Osteoblast (primary cell): ENCODE data around the gene SLC25A10. TPM values are rescaled to one million over a fixed set of nuclear protein-coding genes. Genes with fewer than 3 reads are reported as not detected.

Source experiments
- DNase-seq: peaks from one replicate; pipeline ENCODE4 v3.0.0; 2011; ENCODE audit warnings: low spot score, mixed read lengths; ENCODE audit not compliant: insufficient read length; ENCODE audit errors: missing footprints
- H2AFZ ChIP-seq: 2 replicates; pipeline ENCODE4 v1.6.0; 2011; ENCODE audit warnings: mild to moderate bottlenecking, low read length
- H3K27ac ChIP-seq: 2 replicates; pipeline ENCODE4 v1.5.1; 2011; ENCODE audit warnings: mild to moderate bottlenecking, low read depth, low read length, moderate library complexity
- H3K27me3 ChIP-seq: 2 replicates; pipeline ENCODE4 v1.6.0; 2012; ENCODE audit warnings: mild to moderate bottlenecking, control low read depth, inconsistent platforms, low read length, moderate library complexity; ENCODE audit not compliant: insufficient read depth
- H3K36me3 ChIP-seq: 2 replicates; pipeline ENCODE4 v1.5.1; 2011; ENCODE audit warnings: mild to moderate bottlenecking, low read length, control low read depth, moderate library complexity; ENCODE audit not compliant: insufficient read depth
- H3K4me1 ChIP-seq: 2 replicates; pipeline ENCODE4 v1.5.1; 2011; ENCODE audit warnings: mild to moderate bottlenecking, low read length, control low read depth, moderate library complexity; ENCODE audit not compliant: insufficient read depth
- H3K4me2 ChIP-seq: 2 replicates; pipeline ENCODE4 v1.6.0; 2011; ENCODE audit warnings: mild to moderate bottlenecking, low read length; ENCODE audit not compliant: insufficient read depth
- H3K4me3 ChIP-seq: fragments of 200-600 bp; sonication (generic); 3 replicates; pipeline ENCODE4 v1.5.1; 2012; ENCODE audit warnings: mild to moderate bottlenecking, low read length, inconsistent platforms; ENCODE audit not compliant: insufficient read depth
- H3K79me2 ChIP-seq: 2 replicates; pipeline ENCODE4 v1.6.0; 2012; ENCODE audit warnings: mild to moderate bottlenecking, low read length, control low read depth, inconsistent platforms; ENCODE audit not compliant: insufficient read depth
- H3K9me3 ChIP-seq: 2 replicates; pipeline ENCODE4 v1.5.1; 2011; ENCODE audit warnings: low read depth, low read length, control low read depth
- H4K20me1 ChIP-seq: 2 replicates; pipeline ENCODE4 v1.6.0; 2012; ENCODE audit warnings: mild to moderate bottlenecking, low read length, control low read depth; ENCODE audit not compliant: insufficient read depth
- total RNA-seq: library from RNA; depleted of rRNA; stranded (reverse); fragments of >200 nt; gene quantifications from 2 replicates; pipeline ENCODE4 v1.2.3, GENCODE V29; 2012
- TF ChIP-seq, protein P1 (sequence below): IDR thresholded peaks from 2 replicates; pipeline ENCODE4 v1.5.1; 2011; ENCODE audit warnings: mild to moderate bottlenecking, low read depth, low read length, moderate library complexity; ENCODE audit errors: extremely low read depth

Gene SLC25A10, protein sequence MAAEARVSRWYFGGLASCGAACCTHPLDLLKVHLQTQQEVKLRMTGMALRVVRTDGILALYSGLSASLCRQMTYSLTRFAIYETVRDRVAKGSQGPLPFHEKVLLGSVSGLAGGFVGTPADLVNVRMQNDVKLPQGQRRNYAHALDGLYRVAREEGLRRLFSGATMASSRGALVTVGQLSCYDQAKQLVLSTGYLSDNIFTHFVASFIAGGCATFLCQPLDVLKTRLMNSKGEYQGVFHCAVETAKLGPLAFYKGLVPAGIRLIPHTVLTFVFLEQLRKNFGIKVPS
- 7.6 and 8.3 TPM in 2 replicates for total RNA-seq

DNA sequence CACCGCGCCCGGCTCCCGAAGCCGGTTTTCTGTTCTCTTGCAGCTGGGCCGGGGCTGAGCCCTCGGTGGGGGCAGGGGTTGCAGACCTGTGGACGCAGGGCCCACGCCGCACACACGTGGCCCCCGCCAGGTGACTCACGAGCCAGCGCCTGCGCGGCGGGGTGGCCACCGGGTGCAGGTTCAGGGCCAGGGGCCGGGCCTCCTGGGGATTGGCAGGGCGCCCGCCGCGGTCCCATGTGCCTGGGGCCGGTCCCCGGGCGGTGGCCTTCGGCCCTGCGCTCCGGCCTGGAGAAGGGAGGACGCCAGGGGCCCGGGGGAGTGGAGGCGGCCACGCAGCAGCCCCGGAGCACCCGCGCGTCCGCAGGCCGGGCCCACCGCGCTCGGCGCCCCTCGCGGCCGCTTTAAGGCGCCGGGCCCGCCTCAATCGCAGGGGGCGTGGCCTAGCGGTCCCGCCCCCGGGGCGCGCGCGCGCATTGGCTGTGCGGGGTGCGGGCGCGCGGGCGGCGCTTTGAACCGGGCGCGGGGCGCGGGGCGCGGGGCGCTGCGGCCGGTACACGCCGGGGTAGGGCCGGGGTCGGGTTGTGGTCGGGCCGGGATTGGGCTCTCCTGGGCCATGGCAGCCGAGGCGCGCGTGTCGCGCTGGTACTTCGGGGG, at the start of gene SLC25A10:
SLC25A10 (plus strand) TSS at position 471 of the 654 bp plus-strand sequence; CDS start at position 614, 143 bp downstream.
- DNase-seq, result peak; percentile 100
- Histone ChIP-seq H3K79me2 (peaks cover 3% of the 10 kb centered on the region), H3K9me3 (no peaks in the 10 kb centered on the region), H4K20me1 (peaks cover 10% of the 10 kb centered on the region), H3K27me3 (no peaks in the 10 kb centered on the region), H3K4me2 (peak within 1 kb of the TSS; percentile 87), H3K27ac (no peak within 1 kb of the TSS), H3K36me3 (peaks cover 12% of the 10 kb centered on the region), H3K4me1 (peaks cover 27% of the 10 kb centered on the region), H2AFZ (peak within 1 kb of the TSS; percentile 35), H3K4me3 (peak within 1 kb of the TSS; percentile 77)
- TF ChIP-seq, protein P1, sequence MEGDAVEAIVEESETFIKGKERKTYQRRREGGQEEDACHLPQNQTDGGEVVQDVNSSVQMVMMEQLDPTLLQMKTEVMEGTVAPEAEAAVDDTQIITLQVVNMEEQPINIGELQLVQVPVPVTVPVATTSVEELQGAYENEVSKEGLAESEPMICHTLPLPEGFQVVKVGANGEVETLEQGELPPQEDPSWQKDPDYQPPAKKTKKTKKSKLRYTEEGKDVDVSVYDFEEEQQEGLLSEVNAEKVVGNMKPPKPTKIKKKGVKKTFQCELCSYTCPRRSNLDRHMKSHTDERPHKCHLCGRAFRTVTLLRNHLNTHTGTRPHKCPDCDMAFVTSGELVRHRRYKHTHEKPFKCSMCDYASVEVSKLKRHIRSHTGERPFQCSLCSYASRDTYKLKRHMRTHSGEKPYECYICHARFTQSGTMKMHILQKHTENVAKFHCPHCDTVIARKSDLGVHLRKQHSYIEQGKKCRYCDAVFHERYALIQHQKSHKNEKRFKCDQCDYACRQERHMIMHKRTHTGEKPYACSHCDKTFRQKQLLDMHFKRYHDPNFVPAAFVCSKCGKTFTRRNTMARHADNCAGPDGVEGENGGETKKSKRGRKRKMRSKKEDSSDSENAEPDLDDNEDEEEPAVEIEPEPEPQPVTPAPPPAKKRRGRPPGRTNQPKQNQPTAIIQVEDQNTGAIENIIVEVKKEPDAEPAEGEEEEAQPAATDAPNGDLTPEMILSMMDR, result no peak

DNA sequence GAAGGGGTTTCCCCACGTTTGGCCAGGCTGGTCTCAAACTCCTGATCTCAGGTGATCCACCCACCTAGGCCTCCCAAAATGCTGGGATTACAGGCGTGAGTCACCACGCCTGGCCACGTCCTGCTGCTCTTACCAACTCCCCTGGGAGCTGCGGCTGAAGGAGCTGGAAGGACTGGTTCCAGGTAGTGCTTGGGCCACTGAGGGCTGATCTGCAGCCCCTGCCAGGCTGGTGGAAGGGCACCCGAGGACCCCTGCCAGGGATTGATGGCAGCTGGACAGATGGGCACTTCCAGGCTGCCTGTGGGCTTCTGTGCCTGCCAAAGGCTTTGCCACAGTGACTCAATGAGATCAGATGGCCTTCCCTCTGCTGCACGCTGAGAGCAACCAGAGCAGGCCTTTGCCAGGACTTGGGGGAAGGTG, 48.0 kb upstream of the SLC25A10 start:
- Histone ChIP-seq H3K4me2 (no peak overlapping the region), H3K27ac (no peak overlapping the region), H3K79me2 (peaks cover 32% of the 10 kb centered on the region), H3K9me3 (no peaks in the 10 kb centered on the region), H4K20me1 (no peaks in the 10 kb centered on the region), H3K4me3 (no peak overlapping the region), H3K27me3 (no peaks in the 10 kb centered on the region), H3K4me1 (peaks cover 13% of the 10 kb centered on the region), H2AFZ (no peak overlapping the region), H3K36me3 (peaks cover 12% of the 10 kb centered on the region)
- TF ChIP-seq, protein P1, result no peak
- DNase-seq, result peak; percentile 71

DNA sequence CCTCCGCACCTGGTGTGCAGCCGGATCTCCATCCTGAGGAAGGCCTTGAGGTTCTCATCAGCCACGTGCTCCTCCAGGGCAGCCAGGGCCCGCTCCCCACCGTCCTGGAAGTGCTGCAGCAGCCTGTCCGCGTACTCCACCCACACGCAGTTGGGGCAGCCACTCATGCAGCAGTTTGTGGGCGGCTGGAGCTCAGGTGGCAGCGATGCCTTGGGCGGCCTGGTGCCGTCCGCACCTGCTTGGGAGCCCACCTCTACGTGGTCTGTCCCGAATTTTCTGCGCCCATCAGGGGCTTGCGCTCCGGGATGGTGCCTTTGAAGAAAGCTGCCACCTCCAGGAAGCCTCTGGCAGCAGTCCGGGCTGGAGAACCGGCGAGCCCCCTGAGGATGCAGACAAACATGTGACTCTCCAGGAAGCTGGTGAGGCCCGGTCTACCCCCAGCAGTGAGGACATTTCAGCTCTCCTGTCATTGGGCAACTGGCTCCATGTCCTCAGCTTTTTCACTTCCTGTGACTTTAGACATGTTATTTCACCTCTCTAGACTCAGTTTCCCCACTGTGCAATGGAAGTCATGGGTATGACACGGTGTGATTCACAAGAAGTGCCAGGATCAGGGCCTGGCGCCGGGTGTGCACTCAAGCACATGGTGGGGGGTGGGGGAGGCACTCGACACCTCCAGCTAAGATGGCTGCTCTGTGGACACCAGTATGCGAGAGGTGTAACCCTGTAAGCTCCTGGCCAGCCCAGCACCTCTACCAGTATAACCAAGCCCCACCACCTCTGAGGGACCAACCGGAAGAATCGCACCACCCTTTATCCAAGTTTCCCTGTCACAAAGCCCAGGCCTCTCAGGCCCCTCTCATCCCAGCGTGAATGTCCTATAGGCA, 46.6 kb upstream of the SLC25A10 start:
- Histone ChIP-seq H3K79me2 (peaks cover 35% of the 10 kb centered on the region), H3K4me1 (peaks cover 13% of the 10 kb centered on the region), H3K27me3 (no peaks in the 10 kb centered on the region), H3K4me2 (peak overlapping the region; percentile 98), H2AFZ (peak overlapping the region; percentile 90), H4K20me1 (no peaks in the 10 kb centered on the region), H3K4me3 (peak overlapping the region; percentile 89), H3K27ac (peak overlapping the region; percentile 74), H3K9me3 (no peaks in the 10 kb centered on the region), H3K36me3 (peaks cover 16% of the 10 kb centered on the region)
- TF ChIP-seq, protein P1, result no peak
- peak; percentile 89 for DNase-seq

DNA sequence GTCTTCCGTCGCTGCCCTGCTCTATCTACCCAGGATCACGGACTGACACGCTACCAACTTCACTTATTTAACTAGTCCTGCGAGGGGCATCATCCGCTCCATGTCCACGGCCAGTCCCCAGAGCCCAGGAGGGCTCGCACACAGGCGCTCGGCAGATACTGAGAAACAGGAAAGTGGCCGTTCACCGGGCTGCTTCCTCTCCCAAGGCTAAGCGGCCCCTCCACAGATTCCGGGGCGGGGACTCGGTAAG, 46.1 kb upstream of the SLC25A10 start:
- H3K79me2 ChIP-seq, result peaks cover 35% of the 10 kb centered on the region

More for the DNA sequence above, 46.1 kb upstream of the SLC25A10 start:
- Histone ChIP-seq H3K4me1 (peaks cover 13% of the 10 kb centered on the region), H3K4me2 (peak overlapping the region; percentile 98), H3K4me3 (peak overlapping the region; percentile 89), H2AFZ (peak overlapping the region; percentile 90), H3K27me3 (no peaks in the 10 kb centered on the region), H3K27ac (peak overlapping the region; percentile 74), H3K9me3 (no peaks in the 10 kb centered on the region), H4K20me1 (no peaks in the 10 kb centered on the region), H3K36me3 (peaks cover 16% of the 10 kb centered on the region)
- TF ChIP-seq, protein P1, result no peak
- peak; percentile 90 for DNase-seq
